Loucy (cell line): ENCODE data around the gene PTPRN2.

Experiments
- H2AFZ ChIP-seq: fragments of 200-600 bp; sonication (generic); 2 replicates; pipeline ENCODE4 v1.6.0; 2016; ENCODE audit warnings: antibody characterized with exemption, mild to moderate bottlenecking, low read length, moderate library complexity
- H3F3A ChIP-seq: fragments of 200-600 bp; 2 replicates; pipeline ENCODE4 v1.6.0; 2016; ENCODE audit warnings: antibody characterized with exemption, low read depth, mild to moderate bottlenecking
- H3K27me3 ChIP-seq: fragments of 200-600 bp; sonication (generic); 2 replicates; pipeline ENCODE4 v1.6.1; 2014; ENCODE audit warnings: low read length, mild to moderate bottlenecking; ENCODE audit not compliant: insufficient read depth, poor library complexity, severe bottlenecking
- H3K36me3 ChIP-seq: fragments of 200-600 bp; sonication (generic); 2 replicates; pipeline ENCODE4 v1.6.1; 2016; ENCODE audit warnings: low read length; ENCODE audit not compliant: insufficient read depth
- H3K4me1 ChIP-seq: fragments of 200-600 bp; sonication (generic); 2 replicates; pipeline ENCODE4 v1.5.1; 2014; ENCODE audit warnings: low read length, mild to moderate bottlenecking; ENCODE audit not compliant: insufficient read depth, poor library complexity, severe bottlenecking
- H3K4me2 ChIP-seq: fragments of 200-600 bp; sonication (generic); 2 replicates; pipeline ENCODE4 v1.6.0; 2014; ENCODE audit warnings: antibody characterized with exemption, low read length, low read depth, mild to moderate bottlenecking; ENCODE audit not compliant: poor library complexity, severe bottlenecking
- H3K4me3 ChIP-seq: fragments of 200-600 bp; sonication (generic); 2 replicates; pipeline ENCODE4 v1.5.1; 2014; ENCODE audit warnings: low read length, mild to moderate bottlenecking, mixed read lengths; ENCODE audit not compliant: poor library complexity, severe bottlenecking
- H3K79me2 ChIP-seq: fragments of 200-600 bp; sonication (generic); 2 replicates; pipeline ENCODE4 v1.6.1; 2014; ENCODE audit warnings: low read length; ENCODE audit not compliant: insufficient read depth
- H3K9ac ChIP-seq: fragments of 200-600 bp; sonication (generic); 2 replicates; pipeline ENCODE4 v1.6.0; 2014; ENCODE audit warnings: mild to moderate bottlenecking, low read depth, low read length, moderate library complexity; ENCODE audit not compliant: poor library complexity, severe bottlenecking
- H3K9me2 ChIP-seq: fragments of 200-600 bp; sonication (generic); replicated peaks from 2 replicates; pipeline ENCODE4 v1.6.1; 2016; ENCODE audit warnings: low read depth, low read length, mixed read lengths
- H3K9me3 ChIP-seq: fragments of 200-600 bp; sonication (generic); 2 replicates; pipeline ENCODE4 v1.6.1; 2014; ENCODE audit warnings: mild to moderate bottlenecking, antibody characterized with exemption, low read length, low read depth; ENCODE audit not compliant: insufficient read depth
- H4K20me1 ChIP-seq: fragments of 200-600 bp; sonication (generic); 2 replicates; pipeline ENCODE4 v1.6.0; 2014; ENCODE audit warnings: antibody characterized with exemption, low read length, mild to moderate bottlenecking; ENCODE audit not compliant: insufficient read depth, poor library complexity, severe bottlenecking
- CTCF ChIP-seq: fragments of 200-600 bp; sonication (generic); conservative IDR thresholded peaks from 2 replicates; pipeline ENCODE4 v1.5.1; 2014; ENCODE audit warnings: mild to moderate bottlenecking, antibody characterized with exemption, low read length
- EZH2phosphoT487 ChIP-seq: fragments of 200-600 bp; IDR thresholded peaks from 2 replicates; pipeline ENCODE4 v1.6.1; 2018; ENCODE audit warnings: antibody characterized with exemption, mild to moderate bottlenecking, moderate library complexity, borderline replicate concordance

Gene PTPRN2

DNA sequence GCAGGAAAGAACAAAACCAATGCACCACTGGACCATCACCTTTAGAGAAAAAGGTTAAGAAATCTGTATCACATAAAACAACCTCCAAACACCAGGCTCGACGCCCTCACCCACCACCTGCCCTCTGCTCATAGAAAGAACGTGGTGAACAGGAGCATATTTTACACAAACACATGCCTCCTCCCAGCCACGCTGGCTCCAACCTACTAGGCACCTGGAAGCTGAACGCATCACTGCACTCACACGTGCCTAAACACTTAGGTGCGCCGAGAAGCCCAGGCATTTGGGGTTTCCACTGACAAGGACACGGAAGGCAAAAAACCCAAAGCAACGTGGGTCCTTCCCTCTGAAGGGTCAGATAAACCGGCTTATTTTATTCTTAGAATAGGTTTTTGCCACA is 56.0 kb downstream of the PTPRN2 start:
- H3K4me2 ChIP-seq = no peak overlapping the region
- no peak overlapping the region for H3K4me3 ChIP-seq
- H4K20me1 ChIP-seq = no peaks in the 10 kb centered on the region
- H3K79me2 ChIP-seq = no peaks in the 10 kb centered on the region
- H3F3A ChIP-seq = no peaks in the 10 kb centered on the region
- H3K36me3 ChIP-seq = no peaks in the 10 kb centered on the region
- no peaks in the 10 kb centered on the region for H3K27me3 ChIP-seq
- H3K9me3 ChIP-seq = peaks cover 14% of the 10 kb centered on the region; the same call in 1 of the 2 replicates
- H3K9ac ChIP-seq = no peak overlapping the region
- no peaks in the 10 kb centered on the region for H3K4me1 ChIP-seq
- H3K9me2 ChIP-seq = no peaks in the 10 kb centered on the region
- no peak overlapping the region for H2AFZ ChIP-seq
- no peak for TF ChIP-seq CTCF
- no peak for TF ChIP-seq EZH2phosphoT487

DNA sequence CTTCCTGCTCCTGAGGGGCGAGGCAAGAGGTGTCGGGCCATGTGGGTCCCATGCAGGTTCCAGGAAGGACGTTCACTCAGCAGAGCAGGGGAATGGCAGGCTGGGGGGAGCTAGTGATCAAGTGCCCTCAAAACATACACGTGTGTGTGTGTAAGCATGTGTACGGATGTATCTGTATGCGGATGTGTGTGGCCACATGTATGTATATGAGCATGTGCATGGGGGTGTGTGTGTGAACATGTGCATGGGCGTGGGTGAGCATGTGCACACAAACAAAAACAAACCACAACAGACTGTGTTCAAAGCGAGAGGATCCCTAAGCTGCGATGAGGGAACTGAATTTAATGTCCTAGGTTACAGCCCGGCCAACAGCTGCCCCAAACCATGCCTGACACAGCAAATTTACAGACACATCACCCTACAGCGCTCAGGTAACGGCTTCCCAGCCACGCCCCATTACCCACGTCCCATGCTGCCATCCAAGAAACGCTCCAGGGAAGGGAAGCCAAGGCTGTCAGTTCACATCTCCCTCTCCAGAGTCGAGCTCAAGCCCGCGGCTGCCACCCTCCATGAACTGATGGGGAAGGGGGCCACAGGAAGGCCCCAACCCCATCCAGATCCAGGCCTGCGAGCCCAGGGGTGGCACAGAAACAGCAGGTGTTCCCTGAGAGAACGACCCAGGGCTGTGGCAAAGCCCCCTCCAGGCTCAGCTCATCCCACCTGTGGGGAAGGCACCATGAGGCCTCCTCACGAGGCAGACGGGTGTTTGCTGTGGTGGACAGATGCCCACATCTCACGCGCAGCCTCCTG is 56.6 kb downstream of the PTPRN2 start:
- Histone ChIP-seq H3K9ac (no peak overlapping the region), H3K4me1 (no peaks in the 10 kb centered on the region), H3K9me3 (peaks cover 14% of the 10 kb centered on the region; the same call in 1 of the 2 replicates), H3K27me3 (no peaks in the 10 kb centered on the region), H3K36me3 (no peaks in the 10 kb centered on the region), H3K4me2 (no peak overlapping the region), H3F3A (no peaks in the 10 kb centered on the region), H4K20me1 (no peaks in the 10 kb centered on the region), H2AFZ (no peak overlapping the region), H3K4me3 (no peak overlapping the region), H3K79me2 (no peaks in the 10 kb centered on the region), H3K9me2 (no peaks in the 10 kb centered on the region)
- TF ChIP-seq EZH2phosphoT487 = no peak
- no peak for TF ChIP-seq CTCF

DNA sequence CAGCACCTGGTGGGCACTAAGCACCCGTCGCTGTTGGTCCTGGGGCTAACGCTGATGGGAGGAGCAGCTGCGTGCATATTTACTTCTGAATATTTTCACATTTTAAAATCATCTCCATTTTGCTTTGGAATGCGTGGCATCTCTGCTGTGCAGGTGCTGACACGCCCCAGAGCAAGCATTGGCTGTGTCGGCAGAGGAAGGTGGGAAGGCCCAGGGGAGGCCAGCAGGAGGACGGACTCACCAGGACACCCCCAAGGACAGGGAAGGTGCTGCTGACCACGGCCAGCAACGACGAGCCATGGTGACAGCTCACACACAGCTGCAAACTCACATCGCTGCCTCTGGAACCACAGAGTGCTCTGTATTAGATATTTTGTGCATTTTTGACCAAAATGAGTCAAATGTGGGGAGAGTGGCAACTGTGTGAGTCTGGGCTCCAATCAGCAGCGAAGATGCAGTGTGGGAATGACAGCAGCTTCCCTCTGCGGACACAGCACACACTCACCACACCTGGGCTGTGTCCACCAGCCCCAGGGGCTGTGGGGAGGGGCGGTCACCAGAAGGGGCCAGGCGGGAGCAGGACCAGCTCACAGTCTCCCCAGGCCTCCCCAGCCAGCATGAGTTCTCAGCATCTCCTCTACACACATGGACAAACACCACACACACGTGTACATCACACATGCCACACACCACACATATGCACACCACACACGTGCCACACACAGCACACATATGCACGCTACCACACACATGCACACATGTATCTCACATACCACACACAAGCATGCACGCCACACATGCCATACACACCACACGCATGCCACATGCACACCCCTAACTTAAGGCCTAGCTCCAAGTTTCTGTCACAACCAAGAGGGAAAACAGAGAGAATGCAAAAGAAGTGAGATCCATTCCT is 58.2 kb downstream of the PTPRN2 start:
- Histone ChIP-seq H3K4me3 (no peak overlapping the region), H3K27me3 (no peaks in the 10 kb centered on the region), H3K36me3 (no peaks in the 10 kb centered on the region), H3F3A (no peaks in the 10 kb centered on the region), H3K79me2 (no peaks in the 10 kb centered on the region), H3K4me1 (no peaks in the 10 kb centered on the region), H4K20me1 (no peaks in the 10 kb centered on the region), H3K9ac (no peak overlapping the region), H2AFZ (no peak overlapping the region), H3K9me2 (no peaks in the 10 kb centered on the region), H3K4me2 (no peak overlapping the region), H3K9me3 (peaks cover 9% of the 10 kb centered on the region; the same call in 1 of the 2 replicates)
- TF ChIP-seq EZH2phosphoT487 = no peak
